ENCODE data around the gene OR2AG2.
"Not testable (repeated sequence)": the region's sequence is repeated elsewhere in the genome, so short reads cannot be mapped to it uniquely, and the experiment has no call there.

OR2AG2 gene

GRCh38 chr11:6771926-6772893, at the start of gene OR2AG2:
Gene OR2AG2, minus strand, starts transcription at chr11:6771976. Its CDS starts 3,019 bp downstream, at chr11:6768957.
- no peak for DNase-seq

GRCh38 chr11:6818967-6819366, 47.2 kb upstream of the OR2AG2 start:
- no peak for DNase-seq

- peak; percentile 32 for DNase-seq
These were observed 45.9 kb upstream of the OR2AG2 start for GRCh38 chr11:6817694-6818093.

- no peak for DNase-seq
These were observed 41.9 kb upstream of the OR2AG2 start for GRCh38 chr11:6813656-6814055.

- peak; percentile 73 for DNase-seq
These were observed 40.7 kb upstream of the OR2AG2 start for GRCh38 chr11:6812390-6813005.

GRCh38 chr11:6801075-6801474, 29.3 kb upstream of the OR2AG2 start:
- not testable (repeated sequence) for DNase-seq

GRCh38 chr11:6799402-6799801, 27.6 kb upstream of the OR2AG2 start, which contains the start of gene OR6A2:
Gene OR6A2, minus strand, starts transcription at chr11:6799689. Its CDS starts 3,981 bp downstream, at chr11:6795708.
- DNase-seq: peak; percentile 49

GRCh38 chr11:6794639-6795038, 22.9 kb upstream of the OR2AG2 start:
- no peak for DNase-seq

GRCh38 chr11:6790546-6790945, 18.8 kb upstream of the OR2AG2 start:
- DNase-seq: no peak

- no peak for DNase-seq
These were observed 10.9 kb upstream of the OR2AG2 start, which contains the start of gene OR2AG1 for GRCh38 chr11:6782720-6783119. Gene OR2AG1, plus strand, starts transcription at chr11:6783020. Its CDS starts 2,018 bp downstream, at chr11:6785038.

GRCh38 chr11:6780829-6781228, 9.1 kb upstream of the OR2AG2 start:
- DNase-seq: no peak

- no peak for DNase-seq
These were observed 6.7 kb upstream of the OR2AG2 start for GRCh38 chr11:6778518-6778917.

- peak; percentile 82 for DNase-seq
These were observed 14.3 kb downstream of the OR2AG2 start for GRCh38 chr11:6757373-6757967.

GRCh38 chr11:6755953-6756347, 15.8 kb downstream of the OR2AG2 start:
- DNase-seq: peak; percentile 36

GRCh38 chr11:6755303-6755952, 16.3 kb downstream of the OR2AG2 start:
- peak; percentile 55 for DNase-seq

GRCh38 chr11:6747097-6747668, 24.6 kb downstream of the OR2AG2 start:
- DNase-seq: no peak

GRCh38 chr11:6746626-6747025, 25.1 kb downstream of the OR2AG2 start:
- DNase-seq: no peak

- DNase-seq: no peak
These were observed 25.6 kb downstream of the OR2AG2 start for GRCh38 chr11:6746086-6746618.

- DNase-seq: no peak
These were observed 26.2 kb downstream of the OR2AG2 start for GRCh38 chr11:6745465-6746015.

GRCh38 chr11:6745018-6745417, 26.8 kb downstream of the OR2AG2 start:
- no peak for DNase-seq

- no peak for DNase-seq
These were observed 29.5 kb downstream of the OR2AG2 start for GRCh38 chr11:6742260-6742659.

- no peak for DNase-seq
These were observed 33.2 kb downstream of the OR2AG2 start for GRCh38 chr11:6738590-6738989.
